ENCODE measurements around the gene TOPORS.

DNA sequence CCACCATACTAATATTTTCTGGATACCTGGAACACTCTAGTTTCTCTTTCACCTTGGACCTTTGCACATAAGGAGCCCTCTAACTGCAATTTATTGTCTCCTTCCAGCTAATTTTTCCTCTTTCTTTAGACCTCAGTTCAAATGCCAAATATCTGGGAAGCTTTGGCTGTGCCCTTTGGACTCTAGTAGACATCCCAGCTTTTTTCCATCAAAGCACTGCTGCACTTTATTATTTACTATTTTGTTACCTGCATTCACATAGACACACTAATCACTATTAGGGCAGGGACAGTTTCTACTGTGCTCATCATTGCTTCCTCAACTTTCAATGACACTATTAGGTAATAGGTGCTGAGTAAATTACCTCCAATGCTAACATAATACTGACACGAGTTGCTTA is 28.5 kb downstream of the TOPORS start:
- TF ChIP-seq, protein P1, sequence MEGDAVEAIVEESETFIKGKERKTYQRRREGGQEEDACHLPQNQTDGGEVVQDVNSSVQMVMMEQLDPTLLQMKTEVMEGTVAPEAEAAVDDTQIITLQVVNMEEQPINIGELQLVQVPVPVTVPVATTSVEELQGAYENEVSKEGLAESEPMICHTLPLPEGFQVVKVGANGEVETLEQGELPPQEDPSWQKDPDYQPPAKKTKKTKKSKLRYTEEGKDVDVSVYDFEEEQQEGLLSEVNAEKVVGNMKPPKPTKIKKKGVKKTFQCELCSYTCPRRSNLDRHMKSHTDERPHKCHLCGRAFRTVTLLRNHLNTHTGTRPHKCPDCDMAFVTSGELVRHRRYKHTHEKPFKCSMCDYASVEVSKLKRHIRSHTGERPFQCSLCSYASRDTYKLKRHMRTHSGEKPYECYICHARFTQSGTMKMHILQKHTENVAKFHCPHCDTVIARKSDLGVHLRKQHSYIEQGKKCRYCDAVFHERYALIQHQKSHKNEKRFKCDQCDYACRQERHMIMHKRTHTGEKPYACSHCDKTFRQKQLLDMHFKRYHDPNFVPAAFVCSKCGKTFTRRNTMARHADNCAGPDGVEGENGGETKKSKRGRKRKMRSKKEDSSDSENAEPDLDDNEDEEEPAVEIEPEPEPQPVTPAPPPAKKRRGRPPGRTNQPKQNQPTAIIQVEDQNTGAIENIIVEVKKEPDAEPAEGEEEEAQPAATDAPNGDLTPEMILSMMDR (IDR thresholded peaks at IDR 0.05; ENCODE audit: low read depth, low read length, poor library complexity, severe bottlenecking) = no peak
- no peak for TF ChIP-seq EZH2phosphoT487 (IDR thresholded peaks at IDR 0.05; ENCODE audit: borderline replicate concordance, low read length)
